ENCODE results near the gene SEMA3B.

The SEMA3B gene

GRCh38 chr3:50239649-50240048 lies 29.3 kb upstream of the SEMA3B start:
- no peaks in the 10 kb centered on the region for H3K27me3 ChIP-seq (replicated peaks)
- TF ChIP-seq, protein P1, sequence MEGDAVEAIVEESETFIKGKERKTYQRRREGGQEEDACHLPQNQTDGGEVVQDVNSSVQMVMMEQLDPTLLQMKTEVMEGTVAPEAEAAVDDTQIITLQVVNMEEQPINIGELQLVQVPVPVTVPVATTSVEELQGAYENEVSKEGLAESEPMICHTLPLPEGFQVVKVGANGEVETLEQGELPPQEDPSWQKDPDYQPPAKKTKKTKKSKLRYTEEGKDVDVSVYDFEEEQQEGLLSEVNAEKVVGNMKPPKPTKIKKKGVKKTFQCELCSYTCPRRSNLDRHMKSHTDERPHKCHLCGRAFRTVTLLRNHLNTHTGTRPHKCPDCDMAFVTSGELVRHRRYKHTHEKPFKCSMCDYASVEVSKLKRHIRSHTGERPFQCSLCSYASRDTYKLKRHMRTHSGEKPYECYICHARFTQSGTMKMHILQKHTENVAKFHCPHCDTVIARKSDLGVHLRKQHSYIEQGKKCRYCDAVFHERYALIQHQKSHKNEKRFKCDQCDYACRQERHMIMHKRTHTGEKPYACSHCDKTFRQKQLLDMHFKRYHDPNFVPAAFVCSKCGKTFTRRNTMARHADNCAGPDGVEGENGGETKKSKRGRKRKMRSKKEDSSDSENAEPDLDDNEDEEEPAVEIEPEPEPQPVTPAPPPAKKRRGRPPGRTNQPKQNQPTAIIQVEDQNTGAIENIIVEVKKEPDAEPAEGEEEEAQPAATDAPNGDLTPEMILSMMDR (IDR thresholded peaks at IDR 0.05; ENCODE audit: low read depth, low read length, missing control alignments): no peak
- H3K27ac ChIP-seq: no peak overlapping the region
- no peak overlapping the region for H3K4me3 ChIP-seq (ENCODE audit: low read depth, low read length)
- in situ Hi-C loops (cut with HindIII; ENCODE audit: low pct_ligation_motif_present, low sequenced_read_pairs): no loop called here
- H3K36me3 ChIP-seq (replicated peaks): peaks cover 6% of the 10 kb centered on the region
- DNase-seq: no peak

GRCh38 chr3:50241163-50241562 lies 27.8 kb upstream of the SEMA3B start:
- TF ChIP-seq, protein P1 (IDR thresholded peaks at IDR 0.05; ENCODE audit: low read depth, low read length, missing control alignments): no peak
- in situ Hi-C loops (cut with HindIII; ENCODE audit: low pct_ligation_motif_present, low sequenced_read_pairs): no loop called here
- no peaks in the 10 kb centered on the region for H3K27me3 ChIP-seq (replicated peaks)
- DNase-seq: no peak
- no peak overlapping the region for H3K4me3 ChIP-seq (ENCODE audit: low read depth, low read length)
- H3K36me3 ChIP-seq (replicated peaks): peaks cover 7% of the 10 kb centered on the region
- no peak overlapping the region for H3K27ac ChIP-seq

DNA sequence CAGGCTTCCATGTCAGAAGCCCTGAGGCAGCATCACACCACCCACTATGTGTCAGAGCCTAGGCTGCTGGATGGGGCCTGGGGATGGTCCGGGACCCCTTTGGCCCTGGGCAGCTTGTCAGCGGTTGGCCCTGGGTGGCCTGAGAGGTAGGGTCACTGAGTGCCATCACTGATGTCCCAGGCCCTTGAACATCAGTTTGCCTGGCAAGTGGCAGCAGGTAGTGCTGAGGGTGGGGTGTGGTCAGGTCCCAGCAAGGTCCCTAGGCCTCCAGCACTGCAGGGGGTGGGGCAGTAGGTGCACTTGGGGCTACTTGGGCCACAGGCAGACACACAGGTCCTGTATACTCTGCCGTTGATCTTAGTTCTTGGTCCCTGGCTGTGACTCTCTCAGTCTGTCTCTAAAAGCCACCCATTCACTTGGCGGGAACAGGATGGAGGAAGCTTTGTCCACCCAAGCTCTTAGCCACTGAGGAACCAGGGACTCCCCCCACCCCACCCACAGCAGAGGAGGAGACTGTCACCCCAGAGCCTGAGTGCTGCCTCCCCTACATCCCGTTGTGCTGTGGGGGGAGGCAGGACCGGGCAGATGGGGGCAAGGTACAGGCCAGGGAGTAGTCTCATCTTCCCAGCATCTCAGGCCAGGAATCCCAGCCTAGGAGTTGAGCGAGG lies 27.1 kb upstream of the SEMA3B start:
- Histone ChIP-seq H3K36me3 (replicated peaks) (peaks cover 7% of the 10 kb centered on the region), H3K27ac (no peak overlapping the region), H3K27me3 (replicated peaks) (no peaks in the 10 kb centered on the region), H3K4me3 (ENCODE audit: low read depth, low read length) (no peak overlapping the region)
- TF ChIP-seq, protein P1 (IDR thresholded peaks at IDR 0.05; ENCODE audit: low read depth, low read length, missing control alignments): no peak
- in situ Hi-C loops (cut with HindIII; ENCODE audit: low pct_ligation_motif_present, low sequenced_read_pairs): no loop called here
- no peak for DNase-seq

- in situ Hi-C loops (cut with HindIII; ENCODE audit: low pct_ligation_motif_present, low sequenced_read_pairs): no loop called here
- H3K4me3 ChIP-seq (ENCODE audit: low read depth, low read length): no peak overlapping the region
These were observed 26.6 kb upstream of the SEMA3B start for GRCh38 chr3:50242381-50242770.

GRCh38 chr3:50242851-50243542 lies 25.9 kb upstream of the SEMA3B start:
- peak; percentile 79 for DNase-seq
- H3K27me3 ChIP-seq (replicated peaks): no peaks in the 10 kb centered on the region
- in situ Hi-C loops (cut with HindIII; ENCODE audit: low pct_ligation_motif_present, low sequenced_read_pairs): no loop called here
- H3K36me3 ChIP-seq (replicated peaks): peaks cover 13% of the 10 kb centered on the region
- H3K27ac ChIP-seq: peak overlapping the region; percentile 74
- TF ChIP-seq, protein P1 (IDR thresholded peaks at IDR 0.05; ENCODE audit: low read depth, low read length, missing control alignments): no peak
- no peak overlapping the region for H3K4me3 ChIP-seq (ENCODE audit: low read depth, low read length)

More at GRCh38 chr3:50242381-50242770, 26.6 kb upstream of the SEMA3B start:
- no peaks in the 10 kb centered on the region for H3K27me3 ChIP-seq (replicated peaks)
- TF ChIP-seq, protein P1 (IDR thresholded peaks at IDR 0.05; ENCODE audit: low read depth, low read length, missing control alignments): no peak
- H3K36me3 ChIP-seq (replicated peaks): peaks cover 7% of the 10 kb centered on the region
- no peak for DNase-seq
- H3K27ac ChIP-seq: no peak overlapping the region

Measured in brain microvascular endothelial cell (primary cell).